ENCODE data around the gene ZMYND8.

DNA sequence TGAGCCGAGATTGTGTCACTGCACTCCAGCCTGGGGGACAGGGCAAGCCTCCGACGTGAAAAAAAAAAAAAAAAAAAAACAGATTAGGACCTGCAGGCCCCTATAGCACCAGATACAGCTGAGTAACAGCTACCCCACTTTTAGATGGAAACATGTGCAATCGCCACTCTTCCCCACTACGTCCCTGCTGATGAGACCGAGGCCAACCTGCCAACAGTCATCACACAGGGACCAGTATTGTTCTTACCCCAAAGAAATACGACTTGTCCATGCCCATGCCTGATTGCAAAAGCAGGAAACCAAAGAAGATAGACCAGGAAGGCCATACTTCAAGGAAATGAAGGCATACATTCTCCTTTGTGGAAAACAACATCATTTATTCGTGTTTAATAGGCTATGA, 45.8 kb downstream of the ZMYND8 start:
- no peak for TF ChIP-seq CTCF (conservative IDR thresholded peaks at IDR 0.05; ENCODE audit: low read depth, low read length)
- TF ChIP-seq EZH2 (IDR thresholded peaks at IDR 0.05; ENCODE audit: low read length, unreplicated experiment) = no peak
